Measurements from ENCODE around the gene LRP1B.

DNA sequence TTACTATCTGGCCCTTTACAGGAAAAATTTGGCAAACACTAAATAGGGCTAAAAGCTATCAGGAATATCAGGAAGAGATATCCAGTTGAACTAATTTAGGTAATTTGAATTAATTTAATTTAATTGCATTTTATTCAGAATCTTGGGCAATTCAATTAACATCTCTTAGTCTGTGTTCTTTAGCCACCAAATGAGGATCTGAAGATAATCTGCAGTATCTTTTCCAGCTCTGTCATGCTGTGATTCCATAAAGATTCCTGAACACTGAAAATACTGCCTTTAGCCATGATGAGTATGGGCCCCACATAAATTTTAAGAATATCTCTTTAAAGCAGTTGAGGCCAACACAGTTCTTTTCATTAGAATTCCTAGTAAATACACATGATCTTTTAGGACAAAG, 1679.5 kb downstream of the LRP1B start:
- no peak for TF ChIP-seq CTCF (IDR thresholded peaks at IDR 0.05)
- TF ChIP-seq POLR2A (IDR thresholded peaks at IDR 0.05): no peak

Measured in right lobe of liver (tissue), 4 donors.